NT2/D1 (cell line): Measurements from ENCODE around the gene ZNF292.

Source experiments
- SUZ12 ChIP-seq: IDR thresholded peaks from 2 replicates; pipeline ENCODE4 v1.6.1; 2011; ENCODE audit not compliant: insufficient read length, insufficient read depth; ENCODE audit errors: extremely low read depth
- YY1 ChIP-seq: IDR thresholded peaks from 2 replicates; pipeline ENCODE4 v1.6.1; 2011; ENCODE audit not compliant: insufficient read length, insufficient read depth

DNA sequence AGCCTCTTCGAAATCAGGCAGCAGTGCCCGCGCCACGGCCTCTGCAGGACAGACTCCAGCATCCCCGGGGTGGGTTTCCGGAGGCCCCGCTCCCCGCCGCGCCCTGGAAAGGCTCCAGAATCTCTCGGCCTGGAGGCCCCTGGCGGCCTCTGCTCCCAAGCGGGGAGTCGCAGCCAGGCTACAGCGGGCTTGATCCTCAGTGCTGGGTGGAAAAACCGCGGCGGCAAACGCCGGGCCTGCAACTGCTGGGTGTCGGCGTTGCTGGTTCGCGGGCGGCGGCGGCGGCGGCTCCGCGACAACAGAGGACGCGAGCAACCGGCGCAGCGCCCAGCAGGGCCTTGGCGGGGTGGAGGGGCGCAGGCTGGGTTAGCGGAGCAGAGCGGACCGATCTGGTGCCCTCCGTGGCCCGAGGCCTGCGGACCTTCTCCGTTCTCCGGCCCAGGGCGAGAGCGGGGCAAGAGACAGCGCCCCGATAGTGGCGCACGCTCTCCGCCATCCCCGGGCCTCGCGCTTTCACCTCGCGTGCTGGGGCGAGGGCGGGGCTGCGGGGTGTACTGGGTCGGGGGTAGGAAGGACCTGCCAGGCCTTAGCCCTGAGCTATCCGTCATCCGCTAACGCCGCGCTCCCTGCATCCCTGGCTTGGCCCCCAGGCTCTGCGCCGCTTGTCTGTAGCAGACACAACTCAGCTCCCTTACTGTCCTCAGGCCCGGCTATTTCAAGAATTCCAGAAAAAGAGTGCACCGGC is 3.4 kb upstream of the ZNF292 start:
- no peak for TF ChIP-seq YY1
- TF ChIP-seq SUZ12, result no peak
